A172 (cell line): ENCODE data around the gene H19. TPM values are rescaled to one million over a fixed set of nuclear protein-coding genes. Genes with fewer than 3 reads are reported as not detected.

Experiments
- DNase-seq: peaks from one replicate; pipeline ENCODE4 v3.0.0-alpha.2; 2015; ENCODE audit warnings: low spot score
- total RNA-seq: library from RNA; depleted of rRNA; stranded (reverse); fragments of >200 nt; shearing (Covaris generic); gene quantifications from 2 replicates; pipeline ENCODE4 v1.2.3, GENCODE V29; 2014; rRNA removed

The H19 gene
- total RNA-seq, result 0.69 and 2.7 TPM in 2 replicates

DNA sequence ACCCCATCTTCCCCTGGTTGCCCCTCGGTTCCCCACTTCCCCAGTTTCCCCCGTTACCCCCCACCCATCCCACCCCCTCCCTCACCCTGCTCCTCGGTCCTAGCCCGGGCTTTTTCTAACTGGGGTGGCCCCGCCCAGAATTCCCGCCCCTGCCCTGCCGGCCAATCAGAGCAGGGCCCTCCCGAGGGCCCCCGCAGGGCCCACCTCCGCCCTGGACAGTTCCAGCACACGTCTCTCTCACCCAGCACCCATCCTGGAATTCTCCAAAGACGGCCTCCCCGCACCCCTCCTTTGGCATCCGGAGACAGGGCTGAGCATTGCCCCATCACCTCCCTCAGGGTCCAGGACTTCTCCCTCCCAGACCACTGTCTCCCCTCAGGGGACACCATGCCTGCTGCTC lies at the start of gene H19:
Gene H19, minus strand, starts transcription at position 88 of the 400 bp plus-strand sequence.
- DNase-seq, result no peak

DNA sequence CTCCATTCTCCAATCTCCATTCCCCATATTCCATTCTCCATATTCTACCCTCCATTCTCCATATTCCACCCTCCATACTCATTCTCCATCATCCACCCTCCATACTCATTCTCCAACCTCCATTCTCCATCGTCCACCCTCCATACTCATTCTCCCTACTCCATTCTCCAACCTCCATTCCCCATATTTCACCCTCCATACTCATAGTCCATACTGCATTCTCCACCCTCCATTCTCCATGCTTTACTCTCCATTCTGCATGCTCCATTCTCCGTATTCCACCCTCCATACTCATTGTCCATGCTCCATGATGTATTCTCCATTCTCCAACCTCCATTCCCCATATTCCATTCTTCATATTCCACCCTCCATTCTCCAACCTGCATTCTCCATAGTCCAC lies 44.3 kb upstream of the H19 start:
- no peak for DNase-seq

DNA sequence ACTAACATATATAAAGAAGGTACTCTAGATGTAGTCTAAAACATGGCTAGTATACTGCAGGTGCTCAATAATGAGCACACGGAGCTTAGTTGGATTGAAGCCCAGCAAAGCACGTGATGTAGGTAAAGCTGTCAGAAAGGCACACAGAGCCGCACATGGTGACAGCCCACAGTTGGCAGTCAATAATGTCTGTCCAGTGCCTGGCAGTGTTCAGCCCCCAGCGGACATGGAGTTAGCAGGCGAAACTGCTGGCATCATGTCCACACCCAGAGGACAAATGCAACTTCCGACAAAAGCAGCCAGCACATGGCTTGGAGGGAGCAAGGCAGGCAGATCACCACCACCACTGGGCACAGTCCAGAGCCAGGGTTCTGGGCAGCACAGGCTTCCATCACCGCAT lies 43.5 kb upstream of the H19 start:
- DNase-seq, result no peak

DNA sequence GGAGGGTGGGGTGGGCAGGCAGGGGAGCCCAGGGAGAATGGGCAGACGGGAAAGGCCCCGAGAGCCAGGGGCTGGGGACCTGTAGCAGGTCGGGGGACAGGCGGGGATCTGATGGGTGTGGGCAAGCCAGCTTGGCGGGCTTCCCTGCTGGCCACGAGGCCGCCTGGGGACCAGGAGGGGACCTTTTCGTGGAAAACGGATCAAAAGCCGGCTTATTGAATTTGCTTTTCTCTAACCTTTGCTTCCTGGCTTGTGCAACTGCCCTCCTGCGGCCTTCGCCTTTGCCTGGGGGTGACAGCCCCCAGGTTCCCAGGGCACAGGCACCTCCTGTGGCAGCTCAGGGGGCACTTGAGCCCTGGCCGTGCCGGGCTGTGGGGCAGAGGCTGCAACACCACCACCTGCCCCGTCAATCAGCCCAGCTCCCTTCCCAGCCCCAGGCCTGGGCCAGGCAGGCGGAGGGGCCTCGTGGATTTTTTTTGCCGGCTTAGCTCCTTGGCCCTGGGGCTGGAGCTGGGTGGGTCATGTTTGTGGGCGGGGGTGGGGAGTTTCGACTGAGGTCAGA lies 41.6 kb upstream of the H19 start:
- no peak for DNase-seq

DNA sequence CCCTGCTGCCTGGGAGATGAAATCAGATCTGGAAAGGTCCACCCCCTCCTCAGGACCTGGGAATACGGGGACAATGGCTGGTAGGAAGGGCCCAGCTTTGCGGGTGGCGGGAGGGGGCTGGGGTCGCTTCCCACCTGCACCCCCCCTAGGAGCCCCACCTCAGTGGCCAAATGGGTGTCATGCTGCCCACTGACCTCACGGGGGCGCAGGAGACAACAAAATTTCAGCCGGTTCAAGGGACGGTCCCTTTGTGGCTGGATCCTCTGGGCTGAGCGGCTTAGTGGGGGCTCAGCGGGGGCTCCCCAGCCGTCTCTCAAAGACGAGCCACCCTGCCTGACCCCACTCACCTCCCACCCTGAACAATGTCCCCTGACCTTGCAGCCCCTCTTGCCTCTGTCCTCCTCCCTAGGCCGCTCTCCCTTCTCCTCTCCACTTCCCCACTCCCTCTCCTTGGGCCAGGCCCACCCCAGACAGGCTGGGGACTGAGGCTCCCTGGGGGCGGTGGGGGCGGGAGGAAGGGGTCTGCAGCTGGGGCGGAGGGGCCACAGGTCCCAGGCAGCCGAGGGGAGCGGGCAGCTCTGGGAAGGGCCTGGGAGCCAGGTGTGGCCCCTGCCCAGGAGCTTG lies 39.3 kb upstream of the H19 start:
- DNase-seq, result no peak

DNA sequence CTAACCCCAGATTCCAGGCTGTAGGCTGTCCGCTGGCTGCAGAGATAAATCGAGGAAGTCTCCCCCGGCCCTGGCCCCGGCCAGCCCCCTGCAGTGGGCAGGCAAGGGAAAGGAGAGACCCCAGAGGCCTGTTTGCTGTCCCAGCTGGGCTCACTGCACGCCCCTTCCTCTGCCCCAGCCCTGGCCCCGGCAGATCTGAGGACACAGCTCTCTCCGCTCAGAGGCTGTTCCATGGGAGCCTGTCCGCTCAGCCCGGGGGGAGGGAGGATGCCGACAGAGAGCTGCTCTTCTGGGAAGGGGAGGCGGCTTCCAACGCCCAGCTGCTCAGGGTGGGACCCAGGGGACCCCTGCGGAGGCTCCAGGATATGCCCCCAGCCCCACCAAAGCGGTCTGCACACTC lies 37.7 kb upstream of the H19 start:
- DNase-seq, result no peak

DNA sequence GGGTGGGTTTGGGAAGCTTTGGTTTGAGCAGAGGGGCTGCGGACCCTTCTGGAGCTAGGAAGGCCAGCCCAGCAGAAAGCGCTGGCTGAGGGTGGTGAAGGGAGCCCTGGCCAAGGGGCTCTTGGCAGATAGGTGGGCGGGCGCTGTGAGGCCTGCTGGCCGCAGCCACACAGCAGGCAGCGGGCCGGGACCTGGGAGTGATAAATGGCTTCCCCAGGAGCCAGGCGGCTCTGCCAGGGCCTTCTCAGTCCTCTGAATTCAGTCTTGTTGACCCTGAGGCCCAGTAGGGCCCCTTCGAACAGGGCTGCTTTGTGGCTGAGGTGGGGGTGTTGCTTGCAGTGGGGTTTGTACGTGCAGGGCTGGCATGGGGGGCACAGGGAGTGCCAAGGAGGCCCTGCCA lies 33.4 kb upstream of the H19 start:
- no peak for DNase-seq

DNA sequence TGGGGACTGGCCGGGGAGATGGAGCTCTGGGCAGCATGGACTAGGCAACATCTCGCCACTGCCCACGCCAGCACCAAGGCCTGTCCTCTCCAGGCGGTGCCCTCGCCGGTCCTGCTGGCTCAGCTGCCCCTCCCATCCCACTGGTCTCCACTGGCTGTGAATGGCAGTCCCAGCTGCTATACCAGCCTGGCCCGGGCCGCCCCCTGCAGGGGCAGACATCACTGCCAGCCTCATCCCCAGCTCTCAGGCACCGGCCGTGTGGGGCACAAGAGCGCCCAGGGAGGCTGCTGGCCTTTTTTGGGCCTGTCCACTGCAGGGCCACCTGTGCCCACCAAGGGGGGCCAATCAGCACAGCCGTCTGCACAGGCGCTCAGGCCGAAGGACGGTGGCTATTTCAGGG lies 30.1 kb upstream of the H19 start:
- no peak for DNase-seq

DNA sequence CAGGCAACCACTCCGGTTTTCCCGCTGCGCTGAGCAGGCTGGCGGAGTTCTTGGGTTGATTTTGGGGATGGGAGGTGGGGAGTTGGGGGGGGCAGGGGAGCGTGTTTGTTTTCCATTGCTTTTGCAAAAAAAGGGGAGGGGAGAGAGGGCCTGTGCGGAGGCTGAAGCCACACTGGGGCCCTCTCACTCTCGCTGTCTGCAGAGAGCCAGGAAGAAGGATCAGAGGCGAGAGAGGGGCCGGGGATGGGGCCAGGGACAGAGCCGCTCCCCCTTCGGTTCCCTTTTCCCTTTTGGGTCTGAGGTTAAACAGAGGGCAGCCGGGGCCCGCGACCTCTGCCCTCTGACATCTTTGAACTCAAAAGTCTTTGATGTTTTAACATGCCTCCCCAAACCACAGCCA lies 17.4 kb upstream of the H19 start:
- no peak for DNase-seq

DNA sequence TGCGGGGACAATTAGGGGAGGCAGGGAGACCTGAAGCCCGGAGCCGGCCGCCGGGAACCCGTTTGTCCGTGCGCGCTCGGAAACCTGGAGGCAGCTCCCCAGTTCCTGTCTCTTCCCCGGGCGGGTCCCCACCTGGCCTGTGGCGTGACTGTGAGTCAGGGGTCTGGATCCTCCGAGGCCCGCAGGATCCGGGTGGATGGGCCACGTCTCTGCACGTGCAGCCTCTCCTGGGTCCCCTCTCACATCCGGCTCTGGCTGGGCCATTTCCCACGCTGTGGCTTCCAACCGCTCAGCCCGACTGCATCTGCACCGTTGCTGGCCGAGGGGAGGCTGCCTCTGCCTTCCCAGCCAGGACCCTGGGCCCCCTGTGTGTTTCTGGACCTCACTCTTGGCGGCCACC lies 14.8 kb upstream of the H19 start:
- no peak for DNase-seq

DNA sequence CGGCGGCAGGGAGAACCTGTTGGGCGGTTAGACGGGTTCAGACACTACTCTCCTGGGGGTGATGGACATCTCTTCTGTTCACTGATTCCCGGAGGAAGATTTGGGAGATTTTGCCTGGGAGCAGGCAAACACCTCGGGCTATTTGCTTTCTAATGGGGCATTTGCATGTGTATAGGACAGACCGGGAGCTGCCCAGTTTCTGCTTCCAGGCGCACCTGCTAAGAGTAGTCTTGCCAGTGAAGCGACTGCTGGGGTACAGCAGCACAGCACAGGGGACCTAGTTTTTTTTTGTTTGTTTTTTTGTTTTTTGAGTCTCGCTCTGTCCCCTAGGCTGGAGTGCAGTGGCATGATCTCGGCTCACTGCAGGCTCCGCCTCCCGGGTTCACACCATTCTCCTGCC lies 6.8 kb upstream of the H19 start:
- DNase-seq, result no peak

DNA sequence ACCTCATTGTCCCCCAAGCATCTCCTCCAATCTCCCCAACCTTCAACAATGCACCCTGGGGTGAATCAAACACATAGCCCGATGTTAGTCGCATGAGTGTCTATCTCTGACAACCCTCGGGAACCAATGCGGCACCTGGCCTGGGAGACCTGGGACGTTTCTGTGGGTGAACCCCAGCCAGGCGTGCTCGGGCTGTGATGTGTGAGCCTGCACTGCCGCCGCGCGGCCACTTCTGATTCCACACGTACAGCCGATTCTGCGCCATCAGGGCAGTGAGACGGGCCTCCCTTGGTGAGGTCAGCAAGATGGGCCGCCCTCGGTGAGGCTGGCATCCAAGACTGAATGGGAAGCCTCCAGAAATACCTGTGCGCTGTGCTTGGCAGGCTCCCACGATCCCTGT lies 5.2 kb upstream of the H19 start:
- DNase-seq, result no peak

DNA sequence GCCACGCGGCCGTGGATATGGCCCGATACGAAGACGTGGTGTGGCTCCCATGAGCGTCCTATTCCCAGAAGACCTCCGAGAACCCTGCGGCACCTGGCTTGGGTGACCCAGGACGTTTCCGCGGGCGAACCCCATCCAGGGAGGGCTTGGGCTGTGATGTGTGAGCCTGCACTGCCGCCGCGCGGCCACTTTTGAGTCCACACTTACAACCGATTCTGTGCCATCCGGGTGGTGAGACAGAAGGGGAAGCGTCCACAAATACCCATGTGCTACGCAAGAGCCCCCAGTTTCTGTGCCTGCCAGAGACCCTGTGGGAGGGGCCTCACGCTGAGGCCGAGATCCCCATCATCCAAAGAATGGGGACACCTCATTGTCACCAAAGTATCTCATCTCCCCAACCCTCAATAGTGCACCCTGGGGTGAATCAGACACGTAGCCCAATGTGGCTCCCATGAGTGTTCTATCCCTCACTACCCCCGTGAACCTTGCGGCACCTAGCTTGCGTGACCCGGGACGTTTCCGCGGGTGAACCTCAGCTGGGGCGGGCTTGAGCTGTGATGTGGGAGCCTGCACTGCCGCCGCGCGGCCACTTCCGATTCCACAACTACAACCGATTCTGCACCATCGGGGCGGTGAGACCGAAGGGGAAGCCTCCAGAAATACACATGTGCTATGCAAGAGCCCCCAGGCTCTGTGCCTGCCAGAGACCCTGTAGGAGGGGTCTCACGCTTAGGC lies 4.6 kb upstream of the H19 start:
- no peak for DNase-seq

DNA sequence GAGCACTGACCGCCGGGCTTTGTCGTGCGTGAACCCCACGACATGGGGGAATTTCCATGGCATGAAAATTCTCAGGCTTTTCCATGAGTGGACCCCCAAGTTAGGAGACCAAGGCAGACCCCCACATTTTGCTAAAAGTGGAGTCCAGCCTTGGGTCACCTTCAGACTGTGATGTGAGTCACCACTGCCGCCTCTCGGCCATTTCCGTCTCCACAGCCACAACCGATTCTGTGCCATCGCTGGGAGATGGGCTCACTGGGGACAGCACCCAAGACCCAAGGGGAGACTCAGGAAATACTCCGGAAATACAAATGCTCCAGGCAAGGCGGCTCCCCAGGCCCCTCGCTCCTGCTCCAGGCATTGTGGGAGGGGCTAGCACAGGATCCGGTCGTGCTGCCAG lies 1.2 kb upstream of the H19 start:
- DNase-seq, result no peak

DNA sequence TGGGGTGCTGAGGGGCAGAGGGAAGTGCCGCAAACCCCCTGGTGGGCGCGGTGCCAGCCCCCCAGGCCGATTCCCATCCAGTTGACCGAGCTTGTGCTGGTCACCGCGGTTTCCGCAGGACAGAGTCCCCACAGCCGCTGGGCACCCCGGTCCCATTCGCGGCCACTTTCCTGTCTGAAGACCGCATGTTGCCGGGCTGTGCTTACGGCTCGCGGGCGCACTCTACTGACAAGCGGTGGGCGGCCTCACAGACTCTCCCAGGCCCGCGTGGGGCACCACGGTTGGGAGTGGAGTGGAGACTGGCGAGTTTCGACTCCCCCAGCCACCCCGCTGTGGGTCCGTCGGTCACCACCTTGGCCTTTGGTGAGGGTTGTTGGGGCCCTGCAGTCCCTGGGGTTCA lies 648 bp upstream of the H19 start:
- DNase-seq, result no peak

DNA sequence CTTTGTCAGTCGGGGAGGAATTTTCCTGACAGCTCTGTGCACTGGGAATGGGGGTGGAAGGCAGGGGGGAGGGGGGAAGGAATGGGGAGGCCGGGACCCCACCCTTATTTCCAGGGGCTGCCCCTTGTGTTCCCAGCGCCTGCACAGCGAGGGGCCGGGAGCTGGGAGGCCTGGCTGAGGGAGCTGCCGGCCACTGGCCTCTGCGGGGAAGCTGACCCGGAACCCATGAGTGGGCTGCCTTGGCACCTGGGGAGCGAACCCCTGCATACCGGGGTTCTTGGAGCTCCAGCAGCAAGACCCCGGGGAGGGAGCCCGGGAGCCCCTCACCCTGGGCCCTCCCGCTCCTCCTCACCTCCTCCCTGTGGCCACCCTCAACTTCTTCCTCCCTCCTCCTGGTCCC lies 3.5 kb downstream of the H19 start:
- no peak for DNase-seq

DNA sequence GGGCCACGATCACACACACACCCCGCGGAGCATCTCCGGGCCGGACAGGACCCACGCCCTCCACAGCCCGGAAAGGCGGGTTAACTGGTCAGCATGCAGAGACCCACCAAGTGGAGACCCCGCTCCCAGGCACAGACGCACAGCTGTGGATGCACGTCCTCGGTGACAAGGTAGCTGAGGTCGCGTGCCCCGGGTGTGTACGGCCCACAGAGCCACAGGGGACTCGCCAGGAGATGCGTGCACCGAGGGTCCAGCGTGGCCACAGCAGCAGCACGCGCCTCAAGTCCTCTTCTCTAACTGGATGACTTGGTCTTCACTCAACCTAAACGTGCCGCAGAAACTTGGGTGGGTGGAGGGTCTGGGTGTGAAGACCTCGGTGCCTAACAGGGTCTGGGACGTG lies 5.5 kb downstream of the H19 start:
- DNase-seq, result no peak

DNA sequence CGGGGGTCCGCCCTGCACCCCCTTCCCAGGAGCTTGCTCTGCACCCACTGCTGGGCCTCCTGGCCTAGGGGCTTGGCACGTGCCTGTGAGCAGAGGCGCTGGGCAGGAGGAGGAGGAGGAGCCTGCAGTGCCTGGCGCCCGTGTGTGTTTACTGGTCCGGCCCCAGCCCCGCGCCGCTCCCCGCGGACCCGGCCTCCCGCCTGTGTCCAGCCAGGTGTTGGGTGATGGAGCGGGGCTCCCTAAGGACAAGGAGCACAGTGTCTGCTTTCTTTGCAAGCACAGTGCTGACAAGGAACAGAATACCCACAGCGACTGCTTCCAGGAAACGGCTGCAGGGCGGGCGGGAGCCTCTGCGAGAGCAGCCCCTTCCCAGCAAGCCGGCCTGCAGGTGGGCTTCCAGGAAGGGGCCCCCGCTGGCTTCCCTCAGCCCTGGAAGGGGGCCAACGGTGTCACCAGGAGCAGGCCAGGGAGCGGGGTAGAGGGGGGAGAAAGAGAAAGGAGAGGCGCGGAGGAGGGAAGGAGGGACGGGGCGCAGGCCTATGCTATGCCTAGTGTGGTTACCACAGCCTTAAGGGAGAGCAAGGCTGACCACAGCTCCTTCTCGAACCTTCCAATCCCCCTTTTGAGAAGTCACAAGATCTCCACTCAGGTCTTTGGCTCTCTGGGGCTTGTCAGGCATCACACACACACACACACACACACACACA lies 6.6 kb downstream of the H19 start:
- no peak for DNase-seq

DNA sequence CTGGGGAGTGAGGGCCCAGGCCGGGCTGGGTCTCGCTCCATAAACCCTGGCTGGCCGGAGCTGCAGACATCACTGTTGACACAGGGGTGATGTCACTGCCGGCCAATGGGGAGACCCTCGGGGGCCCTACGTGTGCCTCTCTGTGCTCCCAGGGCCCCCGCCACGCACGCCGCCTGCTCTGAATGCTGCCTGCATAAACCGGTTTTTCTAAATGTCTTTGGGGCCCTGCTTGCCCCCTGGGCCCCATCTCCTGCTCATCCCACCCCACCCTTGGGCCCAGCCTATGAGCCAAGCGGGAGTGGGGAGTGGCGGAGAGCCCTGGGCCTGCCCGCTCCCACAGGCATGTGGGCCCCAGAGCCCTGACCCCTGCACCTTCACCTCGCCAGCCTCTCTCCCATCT lies 7.7 kb downstream of the H19 start:
- DNase-seq, result no peak

DNA sequence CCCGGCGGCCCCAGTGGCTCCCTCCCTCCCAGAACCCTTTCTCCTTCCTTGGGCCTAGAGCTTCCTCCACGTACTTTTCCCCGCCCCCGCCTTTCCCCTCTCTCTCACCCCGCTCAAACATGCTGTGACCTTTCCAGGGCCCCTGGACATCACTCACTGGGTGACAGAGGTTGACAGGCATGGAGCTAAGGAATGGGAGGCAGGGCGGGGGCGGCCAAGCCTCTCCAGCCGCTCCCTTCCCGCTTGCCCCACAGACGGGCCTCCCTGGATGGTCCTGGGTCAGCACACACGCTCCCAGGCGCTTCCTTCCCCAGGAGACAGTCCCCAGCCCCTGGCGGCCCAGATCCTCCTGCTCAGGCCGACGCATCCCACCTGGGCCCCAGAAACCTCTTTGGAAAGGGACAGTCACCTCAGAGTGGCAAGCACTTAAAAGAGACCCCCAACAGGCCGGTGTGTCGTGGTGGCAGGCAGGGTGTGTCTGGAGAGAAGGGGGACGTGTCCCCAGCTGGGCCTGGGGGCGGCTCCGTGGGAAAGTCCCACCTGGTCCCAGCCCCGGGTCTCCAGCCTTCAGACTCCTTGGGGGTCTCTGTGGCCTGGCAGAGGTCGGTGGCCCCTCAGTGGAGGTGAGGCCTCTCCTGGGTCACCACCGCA lies 8.8 kb downstream of the H19 start:
- DNase-seq, result no peak

DNA sequence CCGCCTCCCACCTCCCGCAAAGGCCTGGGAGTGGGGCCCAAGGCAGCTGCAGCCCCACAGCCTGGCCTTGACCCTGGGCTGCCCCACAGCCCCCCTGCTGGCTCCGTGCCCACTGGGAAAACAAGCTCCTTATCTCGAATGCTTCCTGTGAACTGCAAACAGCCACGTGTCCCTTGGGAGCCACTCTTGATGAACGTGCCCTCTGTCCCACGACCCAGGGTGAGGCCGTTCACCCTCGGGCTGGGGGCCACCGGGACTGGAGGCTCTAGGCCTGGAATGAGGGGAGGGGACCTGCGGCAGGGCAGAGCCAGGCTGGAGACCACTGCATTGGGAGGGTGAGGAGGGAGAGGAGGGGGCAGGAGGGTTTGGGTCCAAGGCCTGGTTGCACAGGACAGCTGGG lies 9.5 kb downstream of the H19 start:
- DNase-seq, result no peak

DNA sequence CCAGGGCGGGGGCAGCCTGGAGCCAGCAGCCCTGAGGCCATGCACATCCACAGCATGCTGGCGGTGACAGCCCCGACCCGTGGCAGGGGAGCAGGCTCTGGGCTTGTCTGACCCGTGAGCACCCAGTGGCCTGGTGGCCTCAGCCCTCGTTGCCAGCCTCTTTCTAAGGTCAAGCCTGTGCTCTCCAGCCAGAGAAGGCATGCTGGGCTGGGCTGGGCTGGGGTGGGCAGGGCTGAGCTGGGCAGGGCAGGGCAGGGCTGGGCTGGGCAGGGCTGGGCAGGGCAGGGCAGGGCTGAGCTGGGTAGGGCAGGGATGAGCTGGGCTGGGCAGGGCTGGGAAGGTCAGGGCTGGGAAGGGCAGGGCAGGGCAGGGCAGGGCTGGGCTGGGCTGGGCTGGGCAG lies 10.6 kb downstream of the H19 start:
- DNase-seq, result no peak

DNA sequence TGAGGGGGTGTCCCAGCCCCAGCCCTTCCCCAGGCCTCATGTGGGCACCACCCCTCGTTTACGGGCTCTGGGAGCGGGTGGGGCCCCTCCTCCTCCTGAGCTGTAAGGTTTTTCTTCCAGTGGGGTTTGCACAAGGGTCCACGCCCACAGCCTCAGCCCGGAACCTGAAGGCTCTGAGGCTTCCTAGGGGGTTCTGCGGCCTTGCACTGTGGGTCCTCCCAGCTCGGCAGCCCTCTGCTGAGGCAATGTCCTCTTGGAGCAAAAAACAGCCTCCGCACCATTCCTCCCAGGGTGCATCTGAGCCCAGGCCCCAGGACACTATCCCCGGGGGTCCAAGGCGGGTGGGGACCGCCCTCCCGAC lies 14.1 kb downstream of the H19 start:
- no peak for DNase-seq
